OCI-LY1 (cell line): ENCODE results near the gene CDC123.

Source experiments
- H2AFZ ChIP-seq: fragments of 200-600 bp; sonication (generic), shearing (Covaris generic); 2 replicates; pipeline ENCODE4 v1.6.0; 2014; ENCODE audit warnings: antibody characterized with exemption, mild to moderate bottlenecking, low read length
- H3F3A ChIP-seq: fragments of 200-600 bp; sonication (generic), shearing (Covaris generic); 2 replicates; pipeline ENCODE4 v1.6.0; 2014; ENCODE audit warnings: mild to moderate bottlenecking, antibody characterized with exemption, low read length, moderate library complexity; ENCODE audit not compliant: insufficient read depth
- H3K27ac ChIP-seq: fragments of 200-600 bp; sonication (generic); 2 replicates; pipeline ENCODE4 v1.5.1; 2014; ENCODE audit warnings: low read length, mixed run types, mild to moderate bottlenecking, low read depth; ENCODE audit not compliant: poor library complexity, severe bottlenecking
- H3K27me3 ChIP-seq: fragments of 200-600 bp; sonication (generic); 2 replicates; pipeline ENCODE4 v1.6.0; 2014; ENCODE audit warnings: antibody characterized with exemption, mild to moderate bottlenecking, low read length, moderate library complexity; ENCODE audit not compliant: insufficient read depth
- H3K36me3 ChIP-seq: fragments of 200-600 bp; sonication (generic); 2 replicates; pipeline ENCODE4 v1.6.1; 2014; ENCODE audit warnings: mild to moderate bottlenecking, antibody characterized with exemption, low read length, moderate library complexity, mixed read lengths; ENCODE audit not compliant: insufficient read depth
- H3K4me1 ChIP-seq: fragments of 200-600 bp; sonication (generic); 2 replicates; pipeline ENCODE4 v1.5.1; 2014; ENCODE audit warnings: mild to moderate bottlenecking, low read length, moderate library complexity; ENCODE audit not compliant: insufficient read depth, severe bottlenecking
- H3K4me2 ChIP-seq: fragments of 200-600 bp; sonication (generic), shearing (Covaris generic); 2 replicates; pipeline ENCODE4 v1.6.1; 2014; ENCODE audit warnings: low read length
- H3K4me3 ChIP-seq: fragments of 200-600 bp; sonication (generic); 2 replicates; pipeline ENCODE4 v1.5.1; 2014; ENCODE audit warnings: low read length, low read depth, mild to moderate bottlenecking, mixed read lengths; ENCODE audit not compliant: poor library complexity, severe bottlenecking
- H3K79me2 ChIP-seq: fragments of 200-600 bp; shearing (Covaris generic); 2 replicates; pipeline ENCODE4 v1.6.1; 2016; ENCODE audit warnings: mixed run types, low read length, mixed read lengths; ENCODE audit not compliant: insufficient read depth
- H3K9ac ChIP-seq: fragments of 200-600 bp; sonication (generic), shearing (Covaris generic); 2 replicates; pipeline ENCODE4 v1.6.1; 2014; ENCODE audit warnings: mild to moderate bottlenecking, low read length, mixed read lengths
- H3K9me2 ChIP-seq: fragments of 200-600 bp; sonication (generic), shearing (Covaris generic); 2 replicates; pipeline ENCODE4 v1.6.1; 2014; ENCODE audit warnings: low read depth, mild to moderate bottlenecking, low read length, mixed read lengths
- H3K9me3 ChIP-seq: fragments of 200-600 bp; shearing (Covaris generic); 2 replicates; pipeline ENCODE4 v1.6.1; 2014; ENCODE audit warnings: low read length, mixed read lengths
- H4K20me1 ChIP-seq: fragments of 200-600 bp; sonication (generic), shearing (Covaris generic); 2 replicates; pipeline ENCODE4 v1.6.0; 2016; ENCODE audit warnings: mild to moderate bottlenecking, low read length; ENCODE audit not compliant: insufficient read depth
- CTCF ChIP-seq: fragments of 200-600 bp; sonication (generic), shearing (Covaris generic); IDR thresholded peaks from 2 replicates; pipeline ENCODE4 v1.5.1; 2017; ENCODE audit warnings: mild to moderate bottlenecking, antibody characterized with exemption, low read length, moderate library complexity, mixed read lengths
- EZH2 ChIP-seq: fragments of 200-600 bp; sonication (generic), shearing (Covaris generic); IDR thresholded peaks from 2 replicates; pipeline ENCODE4 v1.8.0; 2017; ENCODE audit warnings: borderline replicate concordance, mixed run types, mild to moderate bottlenecking, antibody characterized with exemption, low read length, moderate library complexity, mixed read lengths

CDC123 gene

GRCh38 chr10:12186323-12186722, 9.7 kb upstream of the CDC123 start:
- Histone ChIP-seq H3K9me2 (no peaks in the 10 kb centered on the region), H2AFZ (no peak overlapping the region), H3K4me1 (no peaks in the 10 kb centered on the region), H3K36me3 (peaks cover 43% of the 10 kb centered on the region), H4K20me1 (no peaks in the 10 kb centered on the region), H3K9ac (no peak overlapping the region), H3K79me2 (peaks cover 7% of the 10 kb centered on the region), H3K27ac (no peak overlapping the region), H3K4me3 (no peak overlapping the region), H3F3A (no peaks in the 10 kb centered on the region), H3K9me3 (no peaks in the 10 kb centered on the region), H3K27me3 (no peaks in the 10 kb centered on the region), H3K4me2 (no peak overlapping the region)
- TF ChIP-seq EZH2 = no peak

DNA sequence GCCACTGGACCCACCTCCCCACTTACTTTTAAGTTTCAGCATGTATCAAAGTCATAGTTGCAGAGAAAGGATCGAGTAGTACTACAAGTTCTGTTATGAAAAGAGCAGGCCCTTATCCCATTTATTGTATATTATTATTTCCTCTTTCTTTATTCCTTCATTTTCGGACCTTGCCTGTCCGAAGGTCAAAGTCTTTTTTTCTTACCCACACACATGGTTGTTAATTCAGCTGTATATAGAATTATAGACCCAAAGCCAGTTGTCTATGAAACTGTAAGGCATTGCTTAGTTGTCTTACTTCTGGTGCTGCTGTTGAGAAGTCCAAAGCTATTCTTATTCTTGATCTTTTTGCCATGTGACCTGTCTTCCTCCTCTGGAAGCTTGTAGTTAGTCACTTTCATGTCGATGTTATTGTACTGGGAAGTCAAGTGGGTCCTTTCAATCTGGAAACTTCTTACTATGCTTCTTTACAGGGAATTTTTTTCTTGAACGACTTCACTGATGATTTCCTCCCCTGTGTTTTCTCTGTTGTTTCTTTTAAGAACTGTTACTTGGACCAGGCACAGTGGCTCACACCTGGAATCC, 8.6 kb upstream of the CDC123 start:
- H3K27ac ChIP-seq = no peak overlapping the region
- no peaks in the 10 kb centered on the region for H3K9me3 ChIP-seq
- no peaks in the 10 kb centered on the region for H3K4me1 ChIP-seq
- no peaks in the 10 kb centered on the region for H3K27me3 ChIP-seq
- no peaks in the 10 kb centered on the region for H3K9me2 ChIP-seq
- no peak overlapping the region for H3K9ac ChIP-seq
- H3K4me3 ChIP-seq = no peak overlapping the region
- peaks cover 47% of the 10 kb centered on the region for H3K36me3 ChIP-seq
- peaks cover 18% of the 10 kb centered on the region for H3K79me2 ChIP-seq
- H2AFZ ChIP-seq = no peak overlapping the region
- H3F3A ChIP-seq = no peaks in the 10 kb centered on the region
- H4K20me1 ChIP-seq = no peaks in the 10 kb centered on the region
- TF ChIP-seq EZH2 = no peak
- no peak for TF ChIP-seq CTCF
- no peak overlapping the region for H3K4me2 ChIP-seq

GRCh38 chr10:12188656-12189055, 7.3 kb upstream of the CDC123 start:
- H3K9ac ChIP-seq = no peak overlapping the region
- no peak overlapping the region for H3K4me3 ChIP-seq
- H3K36me3 ChIP-seq = peaks cover 47% of the 10 kb centered on the region
- no peaks in the 10 kb centered on the region for H3K27me3 ChIP-seq
- no peaks in the 10 kb centered on the region for H3F3A ChIP-seq
- no peak overlapping the region for H2AFZ ChIP-seq
- no peak overlapping the region for H3K4me2 ChIP-seq
- H3K79me2 ChIP-seq = peaks cover 28% of the 10 kb centered on the region
- H3K4me1 ChIP-seq = peaks cover 5% of the 10 kb centered on the region
- H4K20me1 ChIP-seq = no peaks in the 10 kb centered on the region
- no peaks in the 10 kb centered on the region for H3K9me2 ChIP-seq
- no peak overlapping the region for H3K27ac ChIP-seq
- TF ChIP-seq EZH2 (no peak), CTCF (no peak)
- H3K9me3 ChIP-seq = no peaks in the 10 kb centered on the region

GRCh38 chr10:12189426-12189825, 6.6 kb upstream of the CDC123 start:
- no peaks in the 10 kb centered on the region for H3F3A ChIP-seq
- H3K79me2 ChIP-seq = peaks cover 36% of the 10 kb centered on the region
- H3K4me3 ChIP-seq = no peak overlapping the region
- peaks cover 13% of the 10 kb centered on the region for H3K4me1 ChIP-seq
- no peak overlapping the region for H3K9ac ChIP-seq
- H2AFZ ChIP-seq = no peak overlapping the region
- peaks cover 43% of the 10 kb centered on the region for H3K36me3 ChIP-seq
- no peaks in the 10 kb centered on the region for H3K9me3 ChIP-seq
- no peaks in the 10 kb centered on the region for H4K20me1 ChIP-seq
- TF ChIP-seq CTCF (no peak), EZH2 (no peak)
- H3K27ac ChIP-seq = no peak overlapping the region
- H3K9me2 ChIP-seq = no peaks in the 10 kb centered on the region
- no peaks in the 10 kb centered on the region for H3K27me3 ChIP-seq
- H3K4me2 ChIP-seq = no peak overlapping the region
